Mesenchymal stem cell (in vitro differentiated cells and primary cell): ENCODE results near the gene TMEM248. TPM values are rescaled to one million over a fixed set of nuclear protein-coding genes. Genes with fewer than 3 reads are reported as not detected.
"Not testable (repeated sequence)": the region's sequence is repeated elsewhere in the genome, so short reads cannot be mapped to it uniquely, and the experiment has no call there.

Experiments
- DNase-seq: peaks from one replicate; pipeline ENCODE4 v3.0.0-alpha.2; 2013
- H2AFZ ChIP-seq: one replicate; pipeline ENCODE4 v1.6.1; 2013; ENCODE audit warnings: low read depth, mild to moderate bottlenecking, control low read depth, inconsistent platforms, low read length, moderate library complexity
- H2AK5ac ChIP-seq: 2 replicates; pipeline ENCODE4 v1.6.1; 2013; ENCODE audit warnings: low read length, moderate library complexity, mild to moderate bottlenecking, inconsistent platforms; ENCODE audit not compliant: severe bottlenecking
- H2BK120ac ChIP-seq: one replicate; pipeline ENCODE4 v1.6.1; 2013; ENCODE audit warnings: low read depth, mild to moderate bottlenecking, inconsistent platforms, low read length, moderate library complexity
- H2BK12ac ChIP-seq, 2 experiments: one replicate each; pipeline ENCODE4 v1.6.1; 2013; ENCODE audit warnings: inconsistent platforms in 2 of 2, low read length in 2 of 2, mild to moderate bottlenecking in 2 of 2, moderate library complexity in 2 of 2, control low read depth in 1 of 2
- H2BK15ac ChIP-seq: one replicate; pipeline ENCODE4 v1.6.1; 2013; ENCODE audit warnings: mild to moderate bottlenecking, low read depth, inconsistent platforms; ENCODE audit not compliant: poor library complexity, severe bottlenecking
- H2BK5ac ChIP-seq: 2 replicates; pipeline ENCODE4 v1.6.1; 2013; ENCODE audit warnings: low read depth, mild to moderate bottlenecking, low read length, control low read depth, inconsistent platforms; ENCODE audit not compliant: poor library complexity, severe bottlenecking
- H3K14ac ChIP-seq, 2 experiments: one replicate each; pipeline ENCODE4 v1.6.1; 2013; ENCODE audit warnings: inconsistent platforms in 2 of 2, low read length in 2 of 2, control low read depth in 1 of 2, mild to moderate bottlenecking in 1 of 2, moderate library complexity in 1 of 2
- H3K18ac ChIP-seq, 2 experiments: one replicate each; pipeline ENCODE4 v1.6.1; 2013; ENCODE audit warnings: inconsistent platforms in 2 of 2, low read length in 2 of 2, control low read depth in 1 of 2, low read depth in 1 of 2, mild to moderate bottlenecking in 1 of 2
- H3K23ac ChIP-seq, 2 experiments: one replicate each; pipeline ENCODE4 v1.6.1; 2013; ENCODE audit warnings: inconsistent platforms in 2 of 2, low read length in 2 of 2, mild to moderate bottlenecking in 2 of 2, moderate library complexity in 2 of 2, control low read depth in 1 of 2
- H3K27ac ChIP-seq: 2 replicates; pipeline ENCODE4 v1.5.1; 2013; ENCODE audit warnings: mild to moderate bottlenecking, moderate library complexity, low read length, control low read depth, inconsistent platforms; ENCODE audit not compliant: poor library complexity, severe bottlenecking
- H3K27me3 ChIP-seq, 2 experiments: 2 replicates each; pipeline versions ENCODE4 v1.6.1 to v1.7.0; 2013; ENCODE audit warnings: low read length in 2 of 2, mild to moderate bottlenecking in 2 of 2, moderate library complexity in 2 of 2, control low read depth in 1 of 2, inconsistent platforms in 1 of 2; ENCODE audit not compliant: control insufficient read depth in 1 of 2, insufficient read depth in 1 of 2
- H3K36me3 ChIP-seq, 2 experiments: 2 replicates each; pipeline versions ENCODE4 v1.6.1 to v1.7.0; 2013; ENCODE audit warnings: low read length in 2 of 2, control low read depth in 1 of 2, inconsistent platforms in 1 of 2, low read depth in 1 of 2, mild to moderate bottlenecking in 1 of 2; ENCODE audit not compliant: insufficient read depth in 2 of 2, control insufficient read depth in 1 of 2
- H3K4ac ChIP-seq, 2 experiments: one replicate each; pipeline ENCODE4 v1.6.1; 2013; ENCODE audit warnings: inconsistent platforms in 2 of 2, low read length in 2 of 2, mild to moderate bottlenecking in 2 of 2, moderate library complexity in 2 of 2, control low read depth in 1 of 2, low read depth in 1 of 2
- H3K4me1 ChIP-seq: 2 replicates; pipeline ENCODE4 v1.6.1; 2013; ENCODE audit warnings: low read depth, low read length, control low read depth; ENCODE audit not compliant: control insufficient read depth, insufficient read depth
- H3K4me2 ChIP-seq: 2 replicates; pipeline ENCODE4 v1.6.1; 2013; ENCODE audit warnings: low read length, mild to moderate bottlenecking, inconsistent platforms; ENCODE audit not compliant: poor library complexity, severe bottlenecking
- H3K4me3 ChIP-seq, 2 experiments: 2 replicates each; pipeline versions ENCODE4 v1.5.1 to v1.7.0; 2013; ENCODE audit warnings: low read length in 2 of 2, mild to moderate bottlenecking in 2 of 2, control low read depth in 1 of 2, low read depth in 1 of 2; ENCODE audit not compliant: insufficient read depth in 1 of 2
- H3K79me1 ChIP-seq: replicated peaks from 2 replicates; pipeline ENCODE4 v1.6.1; 2013; ENCODE audit warnings: mild to moderate bottlenecking, control low read depth, low read length, inconsistent platforms; ENCODE audit not compliant: poor library complexity, severe bottlenecking
- H3K9ac ChIP-seq: 2 replicates; pipeline ENCODE4 v1.7.0; 2013; ENCODE audit warnings: mild to moderate bottlenecking, low read length, moderate library complexity
- H3K9me3 ChIP-seq: 2 replicates; pipeline ENCODE4 v1.7.0; 2013; ENCODE audit warnings: mild to moderate bottlenecking, low read length; ENCODE audit not compliant: control insufficient read depth
- H4K8ac ChIP-seq: one replicate; pipeline ENCODE4 v1.6.1; 2013; ENCODE audit warnings: inconsistent platforms, mild to moderate bottlenecking, low read length, moderate library complexity
- H4K91ac ChIP-seq: one replicate; pipeline ENCODE4 v1.6.1; 2013; ENCODE audit warnings: mild to moderate bottlenecking, low read length, inconsistent platforms
- WGBS: methylation state at CpG from one replicate; pipeline ENCODE4 v1.1.7; 2013; ENCODE audit warnings: mixed read lengths; 5-methylcytosine and 5-hydroxymethylcytosine counted together
- small RNA-seq: library from polyadenylated mRNA; stranded (forward); fragments of <200 nt; extraction: miRNeasy Mini kit (QIAGEN cat#:217004); gene quantifications from one replicate; pipeline ENCODE3, GENCODE V24; 2013; ENCODE audit warnings: low read depth

TMEM248 gene

DNA sequence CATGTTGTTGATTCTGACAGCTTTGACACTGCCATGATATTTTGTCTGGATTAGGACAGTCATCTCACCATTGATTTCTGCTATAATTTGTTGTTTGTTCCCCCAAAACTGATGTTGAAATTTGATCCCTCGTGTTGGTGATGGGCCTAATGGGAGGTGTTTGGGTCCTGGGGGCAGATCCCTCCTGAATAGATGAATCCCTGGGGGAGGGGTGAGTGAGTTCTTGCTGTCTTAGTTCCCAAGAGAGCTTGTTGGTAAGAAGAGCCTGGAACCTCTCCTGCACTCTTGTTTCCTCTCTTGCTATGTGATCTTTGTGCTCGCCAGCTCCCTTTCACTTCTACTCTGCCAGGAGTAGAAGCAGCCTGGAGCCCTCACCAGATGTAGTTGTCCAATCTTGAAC is 83.1 kb downstream of the TMEM248 start:
- DNase-seq, H2AK5ac ChIP-seq, H3K9me3 ChIP-seq, H3K27me3 ChIP-seq, H3K14ac ChIP-seq, H2BK15ac ChIP-seq, H3K9ac ChIP-seq, H4K91ac ChIP-seq, H3K4me3 ChIP-seq, H3K4me1 ChIP-seq, H3K18ac ChIP-seq, H2BK120ac ChIP-seq, H3K4me2 ChIP-seq, H3K4ac ChIP-seq, H3K27ac ChIP-seq, H2BK5ac ChIP-seq, H2AFZ ChIP-seq, H3K23ac ChIP-seq, H2BK12ac ChIP-seq, H4K8ac ChIP-seq: not testable (repeated sequence)
- Histone ChIP-seq H3K36me3 (peaks cover 8 to 22% of the 10 kb centered on the region in 2 experiments), H3K79me1 (peaks cover 12% of the 10 kb centered on the region)
- no CpG with 5 or more reads among the region's 2 CpGs for WGBS

DNA sequence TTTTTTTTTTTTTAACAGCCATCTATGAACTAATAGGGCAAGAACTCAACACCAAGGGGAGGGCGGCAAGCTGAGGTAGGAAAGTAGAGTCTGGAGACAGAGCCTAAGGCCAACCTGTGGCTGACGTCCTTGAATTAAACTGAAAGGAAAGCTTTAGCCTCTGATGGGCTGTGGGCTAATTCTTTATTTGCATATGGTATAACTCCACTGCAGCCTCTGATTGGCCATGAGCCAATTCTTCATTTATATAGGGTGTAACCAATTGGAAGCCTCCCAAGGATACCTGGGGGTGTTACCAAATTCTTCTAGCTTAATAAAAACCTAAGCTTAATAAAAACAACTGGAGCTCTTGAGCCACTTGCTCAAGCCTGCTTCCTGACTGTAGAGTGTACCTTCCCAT is 85.9 kb downstream of the TMEM248 start:
- H3K18ac ChIP-seq = no peak overlapping the region
- WGBS = 97% methylated on average over 2 of the region's 2 CpGs
- no peak overlapping the region for H2BK5ac ChIP-seq
- no peak overlapping the region for H3K27ac ChIP-seq
- no peaks in the 10 kb centered on the region for H3K4me1 ChIP-seq
- H2AFZ ChIP-seq = no peak overlapping the region
- no peak overlapping the region for H3K23ac ChIP-seq
- H3K9me3 ChIP-seq = no peaks in the 10 kb centered on the region
- no peak overlapping the region for H4K91ac ChIP-seq
- no peak overlapping the region for H2BK12ac ChIP-seq
- no peak overlapping the region for H3K14ac ChIP-seq
- H4K8ac ChIP-seq = no peak overlapping the region
- H2BK120ac ChIP-seq = no peak overlapping the region
- H3K4me2 ChIP-seq = no peak overlapping the region
- H3K36me3 ChIP-seq = peaks cover 17 to 31% of the 10 kb centered on the region in 2 experiments
- H3K4ac ChIP-seq = no peak overlapping the region
- no peak overlapping the region for H3K9ac ChIP-seq
- H3K79me1 ChIP-seq = peaks cover 11% of the 10 kb centered on the region
- H3K4me3 ChIP-seq = no peak overlapping the region
- H3K27me3 ChIP-seq = no peaks in the 10 kb centered on the region
- H2BK15ac ChIP-seq = no peak overlapping the region
- DNase-seq = no peak
- no peak overlapping the region for H2AK5ac ChIP-seq

Small RNA genes within 50 kb of the gene (small RNA-seq; reads per million reads assigned to genes)
- not detected for gene RF00017
- not detected for gene RN7SL43P
- not detected for gene RNU6-1254P
